Ecto neural progenitor cell (in vitro differentiated cells): Measurements from ENCODE around the gene PRPF38B.
"Not testable (repeated sequence)": the region's sequence is repeated elsewhere in the genome, so short reads cannot be mapped to it uniquely, and the experiment has no call there.

Experiments used
- DNase-seq: peaks from one replicate; pipeline ENCODE4 v3.0.0-alpha.2; 2018; ENCODE audit warnings: low spot score

The PRPF38B gene

GRCh38 chr1:108681701-108682100 is 10.4 kb upstream of the PRPF38B start:
- not testable (repeated sequence) for DNase-seq

DNA sequence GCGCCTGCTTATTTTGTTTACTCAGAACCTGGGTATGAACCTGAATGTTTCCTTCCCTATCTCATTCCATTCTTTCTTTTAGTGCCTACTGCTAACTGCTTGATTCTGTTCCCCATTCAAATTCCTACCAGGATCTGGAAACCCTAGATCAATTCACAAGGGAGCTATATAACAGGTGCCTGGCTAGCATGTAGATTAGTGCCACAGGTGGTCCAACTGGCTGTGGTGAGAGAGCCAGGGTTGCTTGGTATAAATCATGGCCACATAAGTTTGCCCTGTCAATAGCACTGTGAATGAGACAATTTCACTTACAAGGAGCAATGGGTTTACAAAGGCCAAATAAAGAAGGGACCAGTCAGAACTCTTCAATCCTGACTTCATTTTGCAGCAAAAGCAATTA is 6.6 kb upstream of the PRPF38B start:
- no peak for DNase-seq

- DNase-seq, result no peak
Observed at GRCh38 chr1:108686614-108687313, 5.3 kb upstream of the PRPF38B start.

- DNase-seq, result no peak
Observed at GRCh38 chr1:108691128-108691941, 775 bp upstream of the PRPF38B start.

- no peak for DNase-seq
Observed at GRCh38 chr1:108692724-108693655, 880 bp downstream of the PRPF38B start.

DNA sequence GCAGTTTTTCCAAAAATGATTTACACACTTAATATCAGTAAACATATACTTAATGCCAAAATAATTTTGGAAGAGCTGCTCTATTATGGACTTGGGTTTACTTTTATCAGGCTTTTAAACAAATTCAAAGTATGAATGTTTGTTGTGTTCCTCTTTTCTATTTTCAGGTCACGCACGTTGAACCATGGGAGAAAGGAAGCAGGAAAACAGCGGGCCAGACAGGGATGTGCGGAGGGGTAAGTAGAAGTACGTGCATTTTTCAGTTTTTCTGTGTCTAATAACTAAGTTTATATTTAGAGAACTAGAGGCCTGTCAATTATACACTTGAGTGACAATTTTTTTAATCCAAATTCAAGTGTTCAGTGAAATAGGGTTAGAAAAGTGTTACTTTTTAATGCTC is 3.4 kb downstream of the PRPF38B start:
- DNase-seq, result no peak

DNA sequence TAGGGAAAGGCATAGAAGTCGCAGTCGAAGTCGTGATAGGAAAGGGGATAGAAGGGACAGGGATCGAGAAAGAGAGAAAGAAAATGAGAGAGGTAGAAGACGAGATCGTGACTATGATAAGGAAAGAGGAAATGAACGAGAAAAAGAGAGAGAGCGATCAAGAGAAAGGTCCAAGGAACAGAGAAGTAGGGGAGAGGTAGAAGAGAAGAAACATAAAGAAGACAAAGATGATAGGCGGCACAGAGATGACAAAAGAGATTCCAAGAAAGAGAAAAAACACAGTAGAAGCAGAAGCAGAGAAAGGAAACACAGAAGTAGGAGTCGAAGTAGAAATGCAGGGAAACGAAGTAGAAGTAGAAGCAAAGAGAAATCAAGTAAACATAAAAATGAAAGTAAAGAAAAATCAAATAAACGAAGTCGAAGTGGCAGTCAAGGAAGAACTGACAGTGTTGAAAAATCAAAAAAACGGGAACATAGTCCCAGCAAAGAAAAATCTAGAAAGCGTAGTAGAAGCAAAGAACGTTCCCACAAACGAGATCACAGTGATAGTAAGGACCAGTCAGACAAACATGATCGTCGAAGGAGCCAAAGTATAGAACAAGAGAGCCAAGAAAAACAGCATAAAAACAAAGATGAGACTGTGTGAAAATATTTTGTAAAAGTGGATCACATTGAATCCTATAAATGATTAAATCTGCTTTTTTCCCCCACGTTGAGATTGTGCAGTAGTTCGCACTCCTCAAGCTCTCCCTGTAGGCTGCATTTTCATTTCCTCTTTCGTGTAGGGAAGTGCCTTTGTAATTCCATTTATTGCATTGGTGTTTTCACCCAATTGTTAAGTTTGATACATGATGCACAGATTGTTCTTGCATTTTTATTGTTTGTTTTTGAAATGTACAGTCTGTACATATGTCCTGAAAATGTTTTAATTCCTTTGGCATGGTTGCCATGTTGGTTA is 7.5 kb downstream of the PRPF38B start:
- no peak for DNase-seq

DNA sequence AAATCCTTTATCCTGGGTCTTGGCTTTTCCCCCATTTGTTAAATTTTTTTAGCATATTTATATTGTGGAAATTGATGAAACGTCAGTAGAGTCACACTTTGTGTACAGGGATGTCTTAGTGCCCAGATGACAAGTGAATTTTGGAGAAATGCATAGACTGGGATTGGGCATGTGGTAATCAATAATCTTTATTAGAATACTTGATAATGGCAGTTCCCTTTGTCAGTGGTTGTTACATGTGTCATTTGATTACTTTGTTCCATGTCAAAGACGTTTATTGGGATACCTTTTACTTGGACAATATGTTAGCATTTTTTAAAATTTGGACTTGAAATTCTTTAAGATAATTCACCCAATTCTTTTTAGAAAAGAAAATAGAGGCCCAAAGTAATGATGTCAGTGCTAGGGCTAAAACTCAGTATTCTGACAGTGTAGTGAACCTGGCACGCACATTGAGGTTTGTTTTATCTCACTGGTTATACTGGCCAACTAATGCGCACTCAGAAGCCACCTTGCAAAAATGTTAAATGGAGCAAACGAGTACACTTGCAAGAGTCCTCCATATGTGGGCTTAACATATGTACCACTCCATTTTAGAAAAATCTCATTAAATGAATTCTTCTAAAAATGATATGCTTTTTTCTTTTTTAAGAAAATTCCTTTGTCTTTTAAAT is 9.2 kb downstream of the PRPF38B start:
- no peak for DNase-seq

DNA sequence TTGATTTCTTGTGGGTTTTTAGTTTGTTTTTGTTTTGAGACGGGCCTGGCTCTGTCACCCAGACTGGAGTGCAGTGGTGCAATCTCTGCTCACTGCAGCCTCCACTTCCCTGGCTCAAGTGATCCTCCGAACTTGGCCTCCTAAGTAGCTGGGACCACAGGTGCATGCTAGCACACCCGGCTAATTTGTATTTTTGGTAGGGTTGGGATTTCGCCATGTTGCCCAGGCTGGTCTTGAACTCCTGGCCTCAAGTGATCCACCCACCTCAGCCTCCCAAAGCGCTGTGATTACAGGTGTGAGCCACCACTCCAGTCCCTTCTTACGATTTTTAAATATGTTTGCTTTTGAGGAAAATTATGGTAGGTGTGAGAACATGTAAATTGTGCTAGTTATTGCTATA is 10.0 kb downstream of the PRPF38B start:
- not testable (repeated sequence) for DNase-seq

DNA sequence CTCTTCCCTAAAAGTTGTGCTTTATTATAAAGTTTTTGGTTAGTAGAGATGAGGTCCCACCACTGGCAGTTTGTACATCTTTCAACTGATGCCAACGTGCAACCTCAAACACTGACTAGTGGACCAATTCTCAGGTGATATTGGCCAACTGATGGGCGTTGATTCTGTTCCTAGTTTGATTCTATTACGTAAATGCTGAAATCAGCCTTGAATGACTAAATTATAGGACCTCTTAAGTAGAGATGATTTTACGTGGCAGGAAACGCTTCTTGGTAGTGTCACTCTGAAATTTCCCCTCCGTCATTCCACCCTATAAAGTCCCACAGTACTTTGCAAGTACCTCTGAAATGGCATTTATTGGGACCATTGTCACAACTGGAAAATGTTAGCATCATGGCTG is 11.8 kb downstream of the PRPF38B start:
- no peak for DNase-seq

GRCh38 chr1:108704496-108704895 is 12.4 kb downstream of the PRPF38B start:
- no peak for DNase-seq

GRCh38 chr1:108706643-108707042 is 14.5 kb downstream of the PRPF38B start:
- DNase-seq, result no peak

DNA sequence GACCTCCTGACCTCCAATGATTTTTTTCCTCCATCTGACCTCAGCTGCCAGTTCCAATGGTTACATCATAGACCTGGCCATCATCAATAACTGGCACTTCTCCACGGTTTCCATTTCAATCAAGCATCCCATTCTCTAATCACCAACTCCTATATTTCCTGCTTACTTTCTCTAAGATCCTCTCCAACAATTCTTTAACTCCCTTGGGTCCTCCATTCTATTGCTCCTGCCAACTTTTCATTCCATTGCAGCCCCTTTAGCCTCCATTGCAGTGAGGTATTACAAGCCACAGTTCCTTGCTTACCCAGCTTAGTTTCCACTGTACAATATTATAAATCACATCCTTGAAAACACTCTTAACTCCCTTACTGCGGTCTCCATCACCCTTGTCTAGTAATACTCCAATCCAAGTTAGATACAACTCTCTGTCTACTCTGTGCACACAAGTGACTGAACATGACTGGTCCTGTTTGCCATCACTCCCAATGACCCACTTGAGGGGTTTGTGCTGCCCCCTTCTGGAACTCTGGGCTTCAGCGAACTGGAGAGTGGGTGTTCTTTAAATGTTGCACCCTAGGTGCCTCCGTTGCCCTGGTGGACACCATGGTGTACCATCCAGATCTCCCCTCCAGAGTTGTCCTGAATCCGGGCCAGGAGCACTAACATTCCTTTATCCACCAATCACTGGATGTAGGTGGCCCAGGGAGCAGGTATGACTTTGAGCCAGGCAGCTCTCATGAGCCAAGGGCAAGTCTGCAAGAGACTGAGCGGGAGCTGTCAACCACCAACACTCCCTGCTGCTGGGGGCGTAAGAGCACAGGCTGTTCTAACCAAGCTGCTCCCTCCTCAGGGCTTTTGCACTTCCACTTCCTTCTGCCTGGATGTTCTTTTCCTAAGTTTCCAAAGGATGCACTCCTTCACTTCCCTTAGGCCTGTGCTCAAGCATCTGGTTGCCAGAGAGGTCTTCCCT is 16.9 kb downstream of the PRPF38B start:
- no peak for DNase-seq

GRCh38 chr1:108712606-108713150 is 20.6 kb downstream of the PRPF38B start, which contains the start of gene FNDC7:
TSS of gene FNDC7 (plus strand) at chr1:108712908. CDS start at chr1:108712934, 26 bp downstream.
- DNase-seq, result no peak

DNA sequence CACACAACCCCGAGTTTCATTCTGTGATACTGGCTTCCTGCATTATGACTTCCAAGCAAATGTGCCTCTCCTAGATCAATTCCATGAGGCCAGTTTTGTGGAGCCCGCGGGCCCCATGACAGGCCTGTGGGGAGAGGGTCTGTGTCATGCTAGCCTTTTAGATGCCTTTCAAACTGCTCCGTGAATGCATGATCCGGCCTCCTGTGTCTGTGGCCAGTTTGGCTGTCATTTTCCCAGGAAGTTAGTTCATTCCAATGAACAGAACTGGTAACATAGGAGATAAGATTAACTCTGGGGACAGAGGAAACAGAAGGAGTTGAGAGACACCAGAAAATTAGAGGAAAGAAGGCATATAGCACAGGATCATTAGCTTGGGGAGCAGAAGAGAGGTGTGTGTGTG is 23.8 kb downstream of the PRPF38B start:
- no peak for DNase-seq

GRCh38 chr1:108716437-108717230 is 24.5 kb downstream of the PRPF38B start:
- DNase-seq, result no peak

- no peak for DNase-seq
Observed at GRCh38 chr1:108717774-108718316, 25.7 kb downstream of the PRPF38B start.
